Ovary (tissue), 9 donors: ENCODE results near the gene NUDT9. TPM values are rescaled to one million over a fixed set of nuclear protein-coding genes. Genes with fewer than 3 reads are reported as not detected.
"Not testable (repeated sequence)": the region's sequence is repeated elsewhere in the genome, so short reads cannot be mapped to it uniquely, and the experiment has no call there.

Source experiments
- DNase-seq, 5 donors: peaks; one replicate each; pipeline ENCODE4 v3.0.0-alpha.2; 2019 to 2020
- H3K27ac ChIP-seq, 2 donors: fragments of 200-600 bp; one replicate each; pipeline versions ENCODE4 v1.5.1 to v1.8.0; 2019 to 2022
- H3K27me3 ChIP-seq: fragments of 200-600 bp; one replicate; pipeline ENCODE4 v1.8.0; 2022
- H3K36me3 ChIP-seq: fragments of 200-600 bp; sonication (generic); one replicate; pipeline ENCODE4 v1.5.1; 2019
- H3K4me1 ChIP-seq: one replicate; pipeline ENCODE4 v1.8.1; 2013; ENCODE audit warnings: mild to moderate bottlenecking, moderate library complexity; ENCODE audit not compliant: insufficient read depth
- H3K4me3 ChIP-seq: fragments of 200-600 bp; sonication (generic); one replicate; pipeline ENCODE4 v1.5.1; 2017
- H3K9me3 ChIP-seq, 2 donors: fragments of 200-600 bp in 1 of 2; sonication (generic) in 1 of 2; one replicate each; pipeline versions ENCODE4 v1.5.1 to v1.8.1; 2013 to 2019; ENCODE audit warnings: mild to moderate bottlenecking in 1 of 2, moderate library complexity in 1 of 2
- EP300 ChIP-seq: sonication (generic); formaldehyde crosslinking; IDR thresholded peaks from one replicate; pipeline ENCODE4 v1.6.1; 2017; ENCODE audit warnings: antibody characterized with exemption
- POLR2A ChIP-seq: fragments of 450-650 bp; IDR thresholded peaks from one replicate; pipeline ENCODE4 v1.6.1; 2017; ENCODE audit warnings: antibody characterized with exemption, mild to moderate bottlenecking, moderate library complexity
- WGBS, 3 donors: extraction: QIAGEN DNeasy Blood & Tissue Kit in 1 of 3; methylation state at CpG; one replicate each; pipeline versions ENCODE4 v1.1.5 to v1.1.7; 2013 to 2017; 5-methylcytosine and 5-hydroxymethylcytosine counted together
- intact Hi-C, 4 donors: fragments of 100-400 bp; cut with DNase I; formaldehyde crosslinking; loops; one replicate each; pipeline versions ENCODE4 v1.11.0 to v1.15.1; 2022 to 2023
- polyA plus RNA-seq, 2 donors: library from polyadenylated mRNA; stranded (reverse); fragments of 200-250 nt in 1 of 2; fragments of 350-450 nt in 1 of 2; fragmentation: Illumina TruSeq in 1 of 2; extraction: RNeasy Lipid Tissue Mini Kit (QIAGEN cat#74804) in 1 of 2; gene quantifications; one replicate each; pipeline ENCODE4 v1.2.3, GENCODE V29; 2013 to 2014
- total RNA-seq, 7 donors: library from RNA; depleted of rRNA in 2 of 7; stranded (reverse); fragments of >200 nt in 2 of 7; fragmentation: NEBNext Ultra II Directional in 3 of 7; extraction: Animal tissue kit (Norgen Biotek cat#: 25700) in 3 of 7; gene quantifications; one replicate each; pipeline versions ENCODE4 v1.1.0 to v1.2.4, GENCODE V29; 2016 to 2023
- TF ChIP-seq, protein P1 (sequence below), 3 donors: fragments of 450-650 bp in 2 of 3; fragments of 200-600 bp in 1 of 3; IDR thresholded peaks; one replicate each; pipeline versions ENCODE4 v1.5.1 to v1.8.0; 2016 to 2022; ENCODE audit warnings: antibody characterized with exemption in 3 of 3, mild to moderate bottlenecking in 1 of 3
- donor health status: DM: no; HTN: no; CAD: no; lungs with moderate emphysema.
- donor health status: DM: no; HTN: no; CAD: no.
- donor health status: Bipolar disorder and iron deficiency.
- donor health status: DM: yes; HTN: yes; CAD: no.
- donor health status: DM: no; HTN: no; CAD: no.
- donor health status: DM: yes; HTN: yes; CAD: no.

NUDT9 gene
- total and polyA plus RNA-seq, 9 donors = 14.1 to 44.6 (median 30.0) TPM

GRCh38 chr4:87382116-87382515 lies 40.3 kb upstream of the NUDT9 start:
- no peak for DNase-seq
- WGBS, 3 donors = 24 to 43% (median 26%) methylated on average over 2 of the region's 2 CpGs
- Histone ChIP-seq H3K4me3 (no peak overlapping the region), H3K27me3 (no peaks in the 10 kb centered on the region), H3K4me1 (no peaks in the 10 kb centered on the region), H3K9me3 (no peaks in the 10 kb centered on the region), H3K36me3 (no peaks in the 10 kb centered on the region), H3K27ac (no peak overlapping the region)
- intact Hi-C loops = no loop called here
- TF ChIP-seq POLR2A (no peak), EP300 (no peak)
- TF ChIP-seq, protein P1, sequence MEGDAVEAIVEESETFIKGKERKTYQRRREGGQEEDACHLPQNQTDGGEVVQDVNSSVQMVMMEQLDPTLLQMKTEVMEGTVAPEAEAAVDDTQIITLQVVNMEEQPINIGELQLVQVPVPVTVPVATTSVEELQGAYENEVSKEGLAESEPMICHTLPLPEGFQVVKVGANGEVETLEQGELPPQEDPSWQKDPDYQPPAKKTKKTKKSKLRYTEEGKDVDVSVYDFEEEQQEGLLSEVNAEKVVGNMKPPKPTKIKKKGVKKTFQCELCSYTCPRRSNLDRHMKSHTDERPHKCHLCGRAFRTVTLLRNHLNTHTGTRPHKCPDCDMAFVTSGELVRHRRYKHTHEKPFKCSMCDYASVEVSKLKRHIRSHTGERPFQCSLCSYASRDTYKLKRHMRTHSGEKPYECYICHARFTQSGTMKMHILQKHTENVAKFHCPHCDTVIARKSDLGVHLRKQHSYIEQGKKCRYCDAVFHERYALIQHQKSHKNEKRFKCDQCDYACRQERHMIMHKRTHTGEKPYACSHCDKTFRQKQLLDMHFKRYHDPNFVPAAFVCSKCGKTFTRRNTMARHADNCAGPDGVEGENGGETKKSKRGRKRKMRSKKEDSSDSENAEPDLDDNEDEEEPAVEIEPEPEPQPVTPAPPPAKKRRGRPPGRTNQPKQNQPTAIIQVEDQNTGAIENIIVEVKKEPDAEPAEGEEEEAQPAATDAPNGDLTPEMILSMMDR (IDR thresholded peaks at IDR 0.05) = no peak

- TF ChIP-seq POLR2A (no peak), EP300 (no peak)
- TF ChIP-seq, protein P1 (IDR thresholded peaks at IDR 0.05) = no peak
- intact Hi-C loops = no loop called here
- no peak for DNase-seq
- WGBS, 3 donors = 53 to 68% (median 59%) methylated on average over 3 of the region's 3 CpGs
- Histone ChIP-seq H3K36me3 (no peaks in the 10 kb centered on the region), H3K4me1 (no peaks in the 10 kb centered on the region), H3K27ac (no peak overlapping the region), H3K27me3 (no peaks in the 10 kb centered on the region), H3K4me3 (no peak overlapping the region), H3K9me3 (no peaks in the 10 kb centered on the region)
Observed at GRCh38 chr4:87382931-87383330, 39.4 kb upstream of the NUDT9 start.

DNA sequence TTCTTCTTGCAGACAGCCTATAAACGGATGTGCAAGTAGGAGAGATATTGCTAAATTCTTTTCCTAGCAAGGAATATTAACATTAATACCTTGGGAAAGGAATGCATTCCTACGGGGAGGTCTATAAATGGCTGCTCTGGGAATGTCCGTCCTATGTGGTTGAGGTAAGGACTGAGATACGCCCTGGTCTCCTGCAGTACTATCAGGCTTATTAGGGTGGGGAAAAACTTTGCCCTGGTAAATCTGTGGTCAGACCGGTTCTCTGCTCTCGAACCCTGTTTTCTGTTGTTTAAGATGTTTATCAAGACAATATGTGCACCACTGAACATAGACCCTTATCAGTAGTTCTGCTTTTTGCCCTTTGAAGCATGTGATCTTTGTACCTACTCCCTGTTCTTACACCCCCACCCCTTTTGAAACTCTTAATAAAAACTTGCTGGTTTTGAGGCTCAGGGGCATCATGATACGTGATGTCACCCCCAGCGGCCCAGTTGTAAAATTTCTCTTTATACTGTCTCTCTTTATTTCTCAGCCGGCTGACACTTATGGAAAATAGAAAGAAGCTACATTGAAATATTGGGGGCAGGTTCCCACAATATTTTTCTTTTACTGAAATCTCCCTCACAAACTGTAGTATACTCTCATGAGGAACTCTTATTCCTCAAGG lies 37.8 kb upstream of the NUDT9 start:
- intact Hi-C loops, H3K4me3 ChIP-seq, H3K27ac ChIP-seq, H3K36me3 ChIP-seq, H3K4me1 ChIP-seq, H3K27me3 ChIP-seq, DNase-seq, H3K9me3 ChIP-seq: not testable (repeated sequence)
- 93 to 98% (median 94%) methylated on average over 9 of the region's 9 CpGs for WGBS, 3 donors

GRCh38 chr4:87387237-87387636 lies 35.1 kb upstream of the NUDT9 start:
- TF ChIP-seq, protein P1 (IDR thresholded peaks at IDR 0.05) = no peak
- WGBS, 3 donors = 93 to 98% (median 94%) methylated on average over 3 of the region's 3 CpGs
- Histone ChIP-seq H3K4me3 (no peak overlapping the region), H3K4me1 (peaks cover 8% of the 10 kb centered on the region), H3K27ac (no peak overlapping the region), H3K36me3 (no peaks in the 10 kb centered on the region), H3K27me3 (no peaks in the 10 kb centered on the region), H3K9me3 (no peaks in the 10 kb centered on the region)
- DNase-seq = no peak
- intact Hi-C loops = no loop called here

GRCh38 chr4:87388901-87389300 lies 33.5 kb upstream of the NUDT9 start:
- Histone ChIP-seq H3K27me3 (no peaks in the 10 kb centered on the region), H3K27ac (no peak overlapping the region), H3K36me3 (no peaks in the 10 kb centered on the region), H3K4me3 (peak overlapping the region; percentile 70), H3K9me3 (no peaks in the 10 kb centered on the region), H3K4me1 (peaks cover 8% of the 10 kb centered on the region)
- no peak for DNase-seq
- WGBS, 3 donors = 85 to 88% (median 88%) methylated on average over 3 of the region's 3 CpGs
- intact Hi-C loops = no loop called here
- TF ChIP-seq EP300 (no peak), POLR2A (no peak)
- TF ChIP-seq, protein P1 (IDR thresholded peaks at IDR 0.05) = no peak

DNA sequence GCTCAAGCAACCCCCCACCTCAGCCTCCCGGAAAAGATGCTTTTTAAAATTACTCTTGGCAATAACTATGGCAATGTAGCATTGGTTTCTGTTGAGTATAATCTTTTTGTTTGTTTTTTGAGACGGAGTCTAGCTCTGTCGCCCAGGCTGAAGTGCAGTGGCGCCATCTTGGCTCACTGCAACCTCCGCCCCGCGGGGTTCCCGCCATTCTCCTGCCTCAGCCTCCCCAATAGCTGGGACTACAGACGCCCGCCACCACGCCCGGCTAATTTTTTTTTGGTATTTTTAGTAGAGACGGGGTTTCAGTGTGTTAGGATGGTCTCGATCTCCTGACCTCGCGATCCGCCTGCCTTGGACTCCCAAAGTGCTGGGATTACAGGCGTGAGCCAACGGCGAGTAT lies 32.3 kb upstream of the NUDT9 start:
- H3K4me1 ChIP-seq, intact Hi-C loops, H3K27me3 ChIP-seq, H3K9me3 ChIP-seq, DNase-seq, H3K27ac ChIP-seq, H3K36me3 ChIP-seq: not testable (repeated sequence)
- WGBS, 3 donors = 61 to 72% (median 69%) methylated on average over 20 of the region's 20 CpGs
- H3K4me3 ChIP-seq = peak overlapping the region; percentile 70
